HG03575 (cell line): ENCODE data around the gene SPIRE2.
"Not testable (repeated sequence)": the region's sequence is repeated elsewhere in the genome, so short reads cannot be mapped to it uniquely, and the experiment has no call there.

Experiments used
- ATAC-seq: cut with Tn5 transposase; IDR thresholded peaks from one replicate; pipeline ENCODE4 v1.9.1; 2021; ENCODE audit not compliant: unreplicated experiment, insufficient number of reproducible peaks, low FRiP score; ENCODE audit errors: extremely low read depth

Gene SPIRE2

DNA sequence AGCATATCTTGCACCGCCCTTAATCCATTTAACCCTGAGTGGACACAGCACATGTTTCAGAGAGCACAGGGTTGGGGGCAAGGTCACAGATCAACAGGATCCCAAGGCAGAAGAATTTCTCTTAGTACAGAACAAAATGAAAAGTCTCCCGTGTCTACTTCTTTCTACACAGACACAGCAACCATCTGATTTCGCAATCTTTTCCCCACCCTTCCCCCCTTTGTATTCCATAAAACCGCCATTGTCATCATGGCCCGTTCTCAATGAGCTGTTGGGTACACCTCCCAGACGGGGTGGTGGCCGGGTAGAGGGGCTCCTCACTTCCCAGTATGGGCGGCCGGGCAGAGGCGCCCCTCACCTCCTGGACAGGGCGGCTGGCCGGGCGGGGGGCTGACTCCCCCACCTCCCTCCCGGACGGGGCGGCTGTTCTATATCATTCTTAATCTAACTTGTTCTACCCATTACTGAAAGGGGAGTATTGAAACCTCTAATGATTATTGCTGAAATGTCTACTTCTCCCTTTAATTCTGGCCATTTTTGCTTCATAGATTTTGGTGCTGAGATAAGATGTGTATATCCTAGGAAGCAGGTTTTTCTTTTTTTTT, 21.6 kb upstream of the SPIRE2 start:
- not testable (repeated sequence) for ATAC-seq

DNA sequence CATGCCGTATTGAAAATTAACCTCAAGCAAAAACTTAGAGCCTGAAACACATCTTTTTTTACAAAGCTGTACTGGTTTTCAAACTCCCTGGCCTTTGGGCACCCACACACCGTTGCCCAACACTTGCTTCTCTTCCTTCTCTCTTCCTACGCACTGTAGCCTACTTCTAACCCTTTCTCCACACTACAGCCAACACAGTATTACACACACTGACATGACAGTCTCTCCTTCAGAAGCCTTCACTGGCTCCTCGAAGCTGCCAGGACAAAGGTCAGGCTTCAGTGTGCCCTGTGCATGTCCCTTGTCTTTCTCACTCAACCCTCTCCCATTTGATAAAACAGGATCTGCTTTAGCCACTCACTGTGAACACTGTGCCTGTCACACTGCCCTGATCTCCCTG, 19.8 kb upstream of the SPIRE2 start:
- no peak for ATAC-seq

DNA sequence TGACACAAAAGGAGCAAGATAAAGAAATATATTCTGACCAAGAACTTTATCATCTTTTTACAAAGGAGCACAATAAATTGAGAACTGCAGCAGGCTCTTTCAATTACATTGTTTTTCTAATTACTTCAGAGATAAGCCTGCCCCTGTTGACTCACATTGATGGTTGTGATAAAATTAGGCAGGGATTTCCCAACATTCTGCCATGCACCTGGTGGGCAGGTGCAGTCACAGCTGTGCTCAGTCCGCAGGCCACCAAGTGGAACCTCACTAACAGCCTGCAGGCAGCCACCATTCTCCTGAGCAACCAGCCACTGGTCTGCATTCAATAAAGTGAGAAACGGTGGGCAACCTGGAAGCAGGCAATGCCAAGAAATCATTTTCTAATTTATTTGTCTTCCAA, 17.0 kb upstream of the SPIRE2 start:
- ATAC-seq = no peak

DNA sequence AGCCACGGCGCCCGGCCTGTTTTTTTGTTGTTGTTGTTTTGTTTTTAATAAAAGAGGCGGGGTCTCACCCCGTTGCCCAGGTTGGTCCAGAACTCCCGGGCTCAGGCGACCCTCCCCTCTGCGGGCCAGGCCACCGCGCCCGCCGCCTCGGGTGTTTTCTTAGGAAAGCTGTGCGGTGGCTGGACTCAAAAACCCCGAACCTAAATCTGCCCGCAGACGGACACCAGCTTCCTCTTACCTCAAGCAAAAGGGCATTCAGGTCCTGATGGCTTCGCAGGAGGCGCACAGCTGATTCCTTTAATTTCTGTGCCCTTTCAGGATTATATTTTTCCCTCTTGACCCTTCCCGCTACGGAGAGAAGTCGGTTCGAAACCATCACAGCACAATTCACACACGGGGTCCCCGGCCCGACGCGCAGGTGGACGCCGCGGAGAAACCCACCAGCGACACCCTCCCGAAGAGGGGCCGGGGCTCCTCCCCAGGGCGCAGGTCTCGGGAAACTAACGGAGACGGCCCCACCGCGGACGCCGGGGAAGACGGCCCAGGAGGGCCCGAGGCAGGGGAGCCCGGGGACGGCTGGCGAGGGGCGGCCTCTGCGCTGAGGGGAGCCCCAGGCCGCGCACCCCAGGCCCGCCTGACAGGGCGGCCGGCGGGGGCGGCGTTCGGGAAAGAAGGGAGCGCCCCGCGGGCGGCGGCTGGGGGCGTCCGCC, 12.5 kb upstream of the SPIRE2 start:
- ATAC-seq = no peak

DNA sequence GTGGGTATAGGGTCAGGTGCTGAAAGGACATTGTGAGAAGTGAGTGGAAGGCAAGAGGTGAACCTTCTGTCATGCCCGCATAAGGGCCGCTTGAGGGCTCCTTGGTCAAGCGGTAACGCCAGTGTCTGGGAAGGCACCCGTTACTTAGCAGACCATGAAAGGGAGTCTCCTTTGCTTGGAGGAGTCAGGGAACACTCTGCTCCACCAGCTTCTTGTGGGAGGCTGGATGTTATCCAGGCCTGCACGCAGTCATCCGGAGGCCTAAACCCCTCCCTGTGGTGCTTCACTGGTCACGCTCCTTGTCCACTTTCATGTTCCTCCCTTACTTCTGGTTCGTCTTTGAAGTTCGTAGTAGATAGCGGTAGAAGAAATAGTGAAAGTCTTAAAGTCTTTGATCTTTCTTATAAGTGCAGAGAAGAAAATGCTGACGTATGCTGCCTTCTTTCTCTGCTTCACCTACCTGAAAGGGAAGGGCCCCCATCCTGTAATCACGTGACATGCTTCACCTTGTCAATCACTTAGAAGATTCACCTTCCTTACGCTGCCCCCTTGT, 9.3 kb upstream of the SPIRE2 start:
- ATAC-seq = not testable (repeated sequence)

DNA sequence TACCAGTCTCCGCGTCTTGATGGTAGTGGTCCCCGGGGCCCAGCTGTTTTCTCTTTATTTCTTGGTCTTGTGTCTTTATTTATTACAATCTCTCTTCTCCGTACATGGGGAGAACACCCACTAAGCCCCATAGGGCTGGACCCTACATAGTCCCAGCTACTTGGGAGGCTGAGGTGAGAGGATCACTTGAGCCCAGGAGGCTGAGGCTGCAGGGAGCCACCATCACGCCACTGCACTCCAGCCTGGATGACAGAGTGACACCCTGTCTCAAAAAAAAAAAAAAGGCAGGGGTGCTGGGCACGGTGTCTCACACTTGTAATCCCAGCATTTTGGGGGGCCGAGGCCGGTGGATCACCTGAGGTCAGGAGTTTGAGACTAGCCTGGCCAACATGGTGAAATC, 8.8 kb upstream of the SPIRE2 start:
- not testable (repeated sequence) for ATAC-seq

DNA sequence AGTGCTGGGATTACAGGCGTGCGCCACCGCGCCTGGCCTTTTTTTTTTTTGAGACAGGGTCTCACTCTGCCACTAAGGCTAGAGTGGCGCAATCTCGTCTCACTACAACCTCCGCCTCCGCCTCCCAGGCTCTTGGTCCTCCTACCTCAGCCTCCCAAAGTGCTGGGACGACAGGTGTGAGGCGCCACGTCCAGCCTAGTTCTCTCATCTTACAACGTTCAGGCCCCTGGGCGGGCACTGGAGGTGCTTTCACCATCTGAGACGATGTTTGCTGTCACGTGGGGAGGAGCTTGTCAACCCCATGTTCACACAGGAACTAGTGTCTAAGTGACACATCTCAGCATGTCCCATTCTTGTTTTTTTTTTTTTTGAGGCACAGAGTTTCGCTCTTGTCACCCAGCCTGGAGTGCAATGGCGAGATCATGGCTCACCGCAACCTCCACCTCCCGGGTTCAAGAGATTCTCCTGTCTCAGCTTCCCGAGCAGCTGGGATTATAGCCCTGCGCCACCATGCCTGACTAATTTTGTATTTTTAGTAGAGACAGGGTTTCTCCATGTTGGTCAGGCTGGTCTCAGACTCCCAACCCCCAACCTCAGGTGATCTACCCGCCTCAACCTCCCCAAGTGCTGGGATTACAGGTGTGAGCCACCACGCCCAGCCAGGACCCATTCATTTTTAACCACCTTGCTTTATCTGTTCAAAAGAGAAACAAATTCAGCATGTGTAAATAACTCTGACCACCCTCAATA, 6.7 kb upstream of the SPIRE2 start:
- ATAC-seq = no peak

DNA sequence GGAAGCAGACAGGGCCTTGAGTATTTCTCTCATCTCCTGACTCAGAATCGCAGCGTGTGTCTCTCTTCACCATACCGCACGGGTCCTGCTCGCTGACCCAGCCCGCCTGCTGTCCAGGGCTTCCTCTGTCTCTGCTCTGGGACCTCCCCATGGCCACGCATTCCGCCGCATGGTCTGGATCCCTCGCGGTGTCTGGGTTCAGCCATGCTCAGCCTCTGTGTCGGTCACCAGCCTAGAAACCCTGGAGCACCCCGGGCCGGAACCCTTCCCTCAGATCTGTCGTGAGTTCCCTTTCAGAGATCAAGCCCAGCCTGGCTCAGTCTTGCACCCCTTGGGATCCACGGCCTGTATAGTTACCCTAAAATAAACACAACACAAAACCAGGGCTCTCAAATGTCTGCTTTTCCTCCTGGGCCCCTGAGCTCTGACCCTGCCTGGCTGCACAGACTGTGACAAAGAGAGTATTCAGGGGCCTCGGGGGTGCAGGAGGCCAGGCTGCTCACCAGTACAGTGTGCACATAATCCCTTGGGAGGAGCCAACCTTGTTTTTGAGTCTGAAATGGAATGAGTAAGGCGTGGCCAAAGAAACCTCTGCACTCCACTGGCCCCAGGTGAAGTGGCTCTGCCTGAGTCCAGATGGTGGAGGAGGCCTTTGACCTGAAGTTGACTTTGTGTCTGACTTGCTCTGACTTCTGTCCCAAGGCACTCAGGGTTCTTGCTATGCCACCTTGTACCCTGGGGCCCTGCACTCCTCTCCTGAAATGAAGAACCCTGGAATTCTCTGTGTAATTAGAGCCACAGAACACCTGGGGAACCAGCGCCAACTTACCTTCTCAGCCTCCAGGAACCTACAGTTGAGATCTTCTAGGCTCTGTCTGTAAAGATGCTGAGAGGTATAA, 5.8 kb upstream of the SPIRE2 start:
- no peak for ATAC-seq

DNA sequence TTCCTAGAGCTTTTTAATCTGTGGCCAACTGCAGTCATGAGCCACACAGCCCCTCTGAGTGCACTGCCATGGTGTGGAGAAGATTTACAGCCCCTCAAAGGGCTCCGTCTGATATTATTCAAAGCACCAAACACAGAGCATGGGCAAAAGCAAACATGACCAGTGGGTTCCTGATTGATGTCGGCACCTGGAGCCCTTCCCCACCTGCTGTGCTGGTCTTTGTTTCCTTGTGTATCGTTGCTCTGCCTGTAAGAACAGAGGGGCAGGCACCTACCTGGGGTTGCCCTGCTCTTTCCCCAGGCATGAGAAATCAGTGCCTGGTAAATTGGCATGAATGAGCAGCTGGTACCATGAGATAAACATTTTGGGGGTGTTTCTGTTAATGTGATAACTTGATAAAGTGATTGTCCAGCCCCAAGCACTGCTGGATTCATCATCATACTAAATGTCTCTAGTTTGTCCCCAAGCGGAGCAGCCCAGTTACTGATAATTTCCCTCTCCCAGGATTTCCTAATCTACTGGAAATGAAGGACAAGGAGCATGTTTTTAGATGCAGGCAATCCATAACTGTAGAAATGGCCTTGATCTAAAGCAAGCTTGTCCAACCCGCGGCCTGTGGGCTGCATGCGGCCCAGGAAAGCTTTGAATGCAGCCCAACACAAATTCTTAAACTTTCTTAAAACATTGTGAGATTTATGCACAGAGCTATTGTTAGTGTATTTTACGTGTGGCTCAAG, 5.0 kb upstream of the SPIRE2 start:
- no peak for ATAC-seq

DNA sequence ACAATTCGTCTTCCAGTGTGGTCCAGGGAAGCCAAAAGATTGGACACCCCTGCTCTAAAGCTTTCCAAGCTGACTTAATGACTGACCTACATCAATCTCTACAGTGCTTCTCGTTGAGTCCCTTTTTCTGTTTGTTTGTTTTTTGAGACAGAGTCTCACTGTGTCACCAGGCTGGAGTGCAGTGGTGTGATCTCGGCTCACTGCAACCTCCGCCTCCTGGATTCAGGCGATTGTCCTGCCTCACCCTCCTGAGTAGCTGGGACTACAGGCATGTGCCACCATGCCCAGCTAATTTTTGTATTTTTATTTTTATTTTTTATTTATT, 4.5 kb upstream of the SPIRE2 start:
- not testable (repeated sequence) for ATAC-seq

DNA sequence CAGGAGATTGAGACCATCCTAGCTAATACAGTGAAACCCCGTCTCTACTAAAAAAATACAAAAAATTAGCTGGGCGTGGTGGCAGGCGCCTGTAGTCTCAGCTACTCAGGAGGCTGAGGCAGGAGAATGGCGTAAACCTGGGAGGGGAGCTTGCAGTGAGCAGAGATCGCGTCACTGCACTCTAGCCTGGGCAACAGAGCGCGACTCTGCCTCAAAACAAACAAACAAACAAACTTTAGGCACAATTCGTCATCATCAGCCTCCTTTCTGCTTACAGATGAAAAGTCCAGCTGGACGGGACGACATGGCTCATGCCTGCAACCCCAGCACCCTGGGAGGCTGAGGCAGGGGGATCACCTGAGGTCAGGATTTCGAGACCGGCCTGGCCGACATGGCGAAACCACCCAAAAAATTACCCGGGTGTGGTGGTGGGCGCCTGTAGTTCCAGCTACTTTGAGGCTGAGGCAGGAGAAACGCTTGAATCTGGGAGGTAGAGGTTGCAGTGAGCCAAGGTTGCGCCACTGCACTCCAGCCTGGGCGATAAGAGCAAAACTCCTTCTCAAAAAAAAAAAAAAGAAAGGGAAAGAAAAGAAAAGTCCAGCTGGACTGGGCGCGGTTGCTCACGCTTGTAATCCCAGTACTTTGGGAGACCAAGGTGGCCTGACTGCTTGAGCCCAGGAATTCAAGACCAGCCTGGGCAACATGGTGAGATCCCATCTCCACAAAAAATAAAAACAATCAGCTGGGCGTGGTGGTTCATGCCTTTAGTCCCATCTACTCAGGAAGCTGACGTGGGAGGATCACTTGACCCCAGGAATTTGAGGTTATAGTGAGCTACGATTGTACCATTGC, 1.5 kb upstream of the SPIRE2 start:
- ATAC-seq = no peak

DNA sequence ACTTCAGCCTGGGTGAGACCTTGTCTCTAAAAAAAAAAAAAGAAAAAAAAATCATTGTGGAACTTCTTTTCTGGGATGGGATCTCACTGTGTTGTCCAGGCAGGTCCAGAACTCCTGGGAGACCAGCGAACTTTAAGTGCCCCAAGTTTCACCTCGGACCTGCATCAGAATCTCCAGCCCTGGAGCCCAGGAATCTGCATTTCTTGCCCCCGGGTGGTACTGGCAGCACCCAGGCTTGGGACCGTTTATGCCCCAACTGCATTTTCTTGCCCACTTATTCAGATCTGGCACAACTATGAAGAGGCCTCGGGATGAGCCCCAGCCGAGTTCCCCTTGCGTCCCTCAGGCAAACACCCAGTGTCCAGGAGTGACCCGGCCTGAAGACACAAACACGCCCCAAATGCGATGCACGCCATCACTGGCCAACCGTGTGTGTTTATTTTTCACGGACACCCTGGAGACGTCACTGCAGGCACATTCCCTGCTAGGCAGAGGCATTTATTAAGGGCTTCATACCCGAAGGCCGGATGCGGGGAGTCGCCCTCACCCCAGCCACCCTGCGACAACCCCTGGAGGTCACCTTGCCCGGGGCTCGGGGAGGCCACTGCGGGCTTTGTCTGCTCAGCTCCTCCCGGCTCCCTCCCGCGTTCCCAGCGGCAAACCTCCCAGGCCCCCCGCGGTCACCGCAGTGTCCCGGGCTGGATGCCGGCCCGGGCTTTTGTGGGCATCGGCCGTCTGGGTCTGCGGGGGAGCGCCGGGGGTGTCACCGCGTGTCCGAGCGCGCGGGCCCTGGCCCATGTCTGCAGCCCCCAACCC, 684 bp upstream of the SPIRE2 start:
- ATAC-seq = no peak

DNA sequence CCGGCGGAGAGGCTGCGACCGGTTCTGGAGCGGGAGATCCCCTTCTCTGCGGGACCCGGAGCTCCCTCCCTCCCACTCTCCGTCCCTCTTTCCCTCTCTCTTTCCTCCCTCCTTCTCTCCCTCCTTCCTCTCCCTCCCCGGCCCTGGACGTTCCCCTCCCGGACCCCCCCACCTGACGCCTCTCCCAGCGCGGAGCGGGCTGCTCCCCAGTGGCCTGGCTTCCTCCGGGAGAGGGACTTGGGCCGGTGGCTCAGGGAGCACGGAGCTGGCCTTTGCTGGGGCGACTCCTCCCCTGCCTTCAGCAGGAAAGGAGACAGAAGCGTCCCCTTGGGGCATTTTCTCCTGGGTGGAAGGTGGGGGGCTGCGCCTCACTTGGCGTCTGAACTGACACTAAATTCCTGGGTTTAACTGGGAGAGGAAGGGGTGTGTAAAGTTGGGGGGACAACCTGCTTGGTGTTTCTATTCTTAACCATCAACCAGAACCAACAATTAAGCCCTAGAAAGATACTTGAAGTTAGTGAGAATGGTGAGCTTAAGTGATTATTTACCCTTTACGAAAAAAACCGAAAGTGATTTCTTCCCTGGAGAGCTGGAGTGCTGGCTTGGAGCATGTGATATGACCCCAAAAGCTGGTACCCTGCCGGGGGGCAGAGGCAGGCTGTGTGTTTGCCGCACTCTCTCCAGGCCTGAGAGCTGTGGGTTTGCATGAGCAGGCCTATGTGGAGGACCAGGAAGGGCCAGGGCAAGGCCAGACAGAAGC, 775 bp downstream of the SPIRE2 start:
- no peak for ATAC-seq

DNA sequence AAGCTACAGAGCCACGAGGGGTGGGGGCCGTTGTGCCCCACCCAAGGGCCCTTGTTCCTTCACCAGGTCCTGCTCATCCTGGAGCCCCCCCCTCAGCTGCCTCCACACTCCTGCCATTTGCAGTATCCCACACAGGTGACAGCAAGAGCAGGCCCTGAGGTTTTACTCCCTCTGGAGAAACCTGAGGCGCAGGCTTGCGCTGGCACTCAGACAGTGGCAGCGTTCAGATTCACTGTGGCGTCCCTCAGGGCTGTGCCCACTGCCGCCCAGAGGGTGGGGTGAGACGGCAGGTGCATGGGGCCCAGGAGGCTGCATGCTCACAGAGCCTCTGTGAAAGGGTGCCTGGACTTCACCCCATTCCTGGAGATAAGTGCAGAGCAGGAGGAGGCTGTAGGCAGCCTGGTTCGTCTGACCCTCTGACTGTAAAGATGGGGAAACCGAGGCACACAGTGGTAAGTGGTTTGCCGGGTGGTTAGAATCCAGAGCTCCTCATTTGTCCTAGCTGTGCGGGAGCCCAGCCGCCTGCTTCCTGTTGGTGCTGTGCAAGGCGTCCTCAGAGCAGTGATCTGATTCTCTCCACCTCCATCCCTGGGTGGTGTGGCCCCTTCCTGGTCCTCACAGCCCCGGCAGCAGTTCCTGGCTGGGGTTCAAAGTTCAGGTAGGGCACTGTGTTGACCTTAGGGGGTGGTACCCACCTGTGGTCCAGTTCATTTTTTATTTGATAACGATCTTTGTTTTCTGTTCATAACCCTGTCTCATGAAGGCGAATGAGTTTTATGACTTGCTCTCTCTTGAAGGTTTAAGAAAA, 1.6 kb downstream of the SPIRE2 start:
- no peak for ATAC-seq

DNA sequence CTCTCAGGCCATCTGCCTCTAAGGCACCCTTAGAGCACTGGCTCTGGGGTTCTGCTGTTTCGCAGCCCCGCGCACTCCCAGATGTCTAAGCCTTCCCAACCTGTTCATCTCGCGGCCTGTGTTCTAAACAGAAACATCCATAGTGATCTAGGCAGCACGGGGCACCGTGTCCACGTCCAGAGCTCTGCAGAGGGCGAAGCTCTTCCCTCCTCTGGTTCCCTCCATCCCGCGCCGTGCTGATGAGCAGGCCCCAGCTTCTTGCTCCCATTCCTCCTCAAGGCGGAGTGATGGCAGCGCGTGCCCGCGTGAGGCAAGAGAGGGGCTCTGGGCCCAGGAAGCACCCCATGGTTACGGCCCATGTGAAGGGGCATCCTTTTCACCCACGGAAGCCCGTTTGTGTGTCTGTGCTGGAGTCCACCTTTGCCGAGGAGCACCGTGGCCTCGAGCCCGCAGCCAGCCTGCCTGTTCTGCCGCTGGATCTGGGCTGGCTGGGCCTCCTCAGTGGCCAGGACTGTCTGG, 3.6 kb downstream of the SPIRE2 start:
- no peak for ATAC-seq
